HUES6 (cell line): ENCODE data around the gene UGT2B11.
"Not testable (repeated sequence)": the region's sequence is repeated elsewhere in the genome, so short reads cannot be mapped to it uniquely, and the experiment has no call there.

Experiments used
- H3K27ac ChIP-seq: 2 replicates; pipeline ENCODE4 v1.7.0; 2013; ENCODE audit warnings: low read depth, mild to moderate bottlenecking, low read length, inconsistent platforms
- H3K27me3 ChIP-seq: 2 replicates; pipeline ENCODE4 v1.6.1; 2013; ENCODE audit warnings: low read length; ENCODE audit not compliant: control insufficient read depth, insufficient read depth
- H3K36me3 ChIP-seq: 2 replicates; pipeline ENCODE4 v1.6.1; 2013; ENCODE audit warnings: low read length; ENCODE audit not compliant: control insufficient read depth, insufficient read depth
- H3K4me1 ChIP-seq: 2 replicates; pipeline ENCODE4 v1.6.1; 2013; ENCODE audit warnings: low read length; ENCODE audit not compliant: control insufficient read depth, insufficient read depth
- H3K4me3 ChIP-seq: 2 replicates; pipeline ENCODE4 v1.5.1; 2013; ENCODE audit warnings: low read depth, low read length
- H3K9ac ChIP-seq: one replicate; pipeline ENCODE4 v1.6.1; 2013; ENCODE audit warnings: mild to moderate bottlenecking, low read length
- H3K9me3 ChIP-seq: 2 replicates; pipeline ENCODE4 v1.6.1; 2013; ENCODE audit warnings: low read depth, low read length; ENCODE audit not compliant: control insufficient read depth, insufficient read depth

Gene UGT2B11

GRCh38 chr4:69210911-69211310 is 3.6 kb downstream of the UGT2B11 start:
- H3K27ac ChIP-seq: no peak overlapping the region
- H3K9me3 ChIP-seq: no peaks in the 10 kb centered on the region

GRCh38 chr4:69198506-69198905 is 16.0 kb downstream of the UGT2B11 start:
- not testable (repeated sequence) for H3K4me1 ChIP-seq, H3K9me3 ChIP-seq, H3K9ac ChIP-seq, H3K4me3 ChIP-seq, H3K36me3 ChIP-seq, H3K27ac ChIP-seq, H3K27me3 ChIP-seq

More at GRCh38 chr4:69210911-69211310, 3.6 kb downstream of the UGT2B11 start:
- H3K36me3 ChIP-seq: no peaks in the 10 kb centered on the region
- H3K4me3 ChIP-seq: no peak overlapping the region
- no peaks in the 10 kb centered on the region for H3K4me1 ChIP-seq
- no peak overlapping the region for H3K9ac ChIP-seq
- H3K27me3 ChIP-seq: no peaks in the 10 kb centered on the region

- H3K27ac ChIP-seq: no peak overlapping the region
Measured at GRCh38 chr4:69196209-69196965, 18.2 kb downstream of the UGT2B11 start.

GRCh38 chr4:69194166-69194565 is 20.4 kb downstream of the UGT2B11 start:
- peaks cover 3% of the 10 kb centered on the region; the same call in 1 of the 2 replicates for H3K9me3 ChIP-seq
- H3K4me1 ChIP-seq: no peaks in the 10 kb centered on the region
- no peak overlapping the region for H3K9ac ChIP-seq
- H3K27ac ChIP-seq: no peak overlapping the region
- no peak overlapping the region for H3K4me3 ChIP-seq
- no peaks in the 10 kb centered on the region for H3K27me3 ChIP-seq
- H3K36me3 ChIP-seq: no peaks in the 10 kb centered on the region

More at GRCh38 chr4:69196209-69196965, 18.2 kb downstream of the UGT2B11 start:
- H3K4me3 ChIP-seq: no peak overlapping the region
- H3K27me3 ChIP-seq: no peaks in the 10 kb centered on the region
- H3K9ac ChIP-seq: no peak overlapping the region
- peaks cover 3% of the 10 kb centered on the region; the same call in 1 of the 2 replicates for H3K9me3 ChIP-seq
- no peaks in the 10 kb centered on the region for H3K4me1 ChIP-seq
- H3K36me3 ChIP-seq: no peaks in the 10 kb centered on the region

GRCh38 chr4:69191905-69192304 is 22.6 kb downstream of the UGT2B11 start:
- not testable (repeated sequence) for H3K27me3 ChIP-seq, H3K9me3 ChIP-seq, H3K4me3 ChIP-seq, H3K27ac ChIP-seq, H3K9ac ChIP-seq, H3K4me1 ChIP-seq, H3K36me3 ChIP-seq

GRCh38 chr4:69190621-69191020 is 23.9 kb downstream of the UGT2B11 start:
- H3K27ac ChIP-seq, H3K36me3 ChIP-seq: not testable (repeated sequence)

DNA sequence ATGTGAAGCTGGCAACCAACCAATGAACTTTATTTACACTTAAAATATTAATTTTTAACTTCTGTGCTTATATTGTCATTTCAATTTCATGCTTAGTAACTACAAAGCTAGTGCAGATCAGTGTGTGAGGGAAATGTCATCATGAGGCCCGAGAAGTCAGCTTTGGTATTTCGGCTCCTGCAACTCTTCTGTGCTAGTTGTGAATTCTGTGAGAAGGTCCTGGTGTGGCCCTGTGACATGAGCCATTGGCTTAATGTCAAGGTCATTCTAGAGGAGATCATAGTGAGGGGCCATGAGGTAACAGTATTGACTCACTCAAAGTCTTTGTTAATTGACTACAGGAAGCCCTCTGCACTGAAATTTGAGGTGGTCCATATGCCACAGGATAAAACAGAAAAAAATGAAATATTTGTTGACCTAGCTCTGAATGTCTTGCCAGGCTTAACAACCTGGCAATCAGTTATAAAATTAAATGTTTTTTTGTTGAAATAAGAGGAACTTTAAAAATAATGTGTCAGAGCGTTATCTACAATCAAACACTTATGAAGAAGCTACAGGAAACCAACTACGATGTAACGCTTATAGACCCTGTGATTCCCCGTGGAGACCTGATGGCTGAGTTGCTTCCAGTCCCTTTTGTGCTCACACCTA is 32.9 kb downstream of the UGT2B11 start:
- not testable (repeated sequence) for H3K4me3 ChIP-seq, H3K27me3 ChIP-seq, H3K27ac ChIP-seq, H3K9me3 ChIP-seq, H3K4me1 ChIP-seq, H3K9ac ChIP-seq, H3K36me3 ChIP-seq

More at GRCh38 chr4:69190621-69191020, 23.9 kb downstream of the UGT2B11 start:
- not testable (repeated sequence) for H3K4me1 ChIP-seq, H3K9ac ChIP-seq, H3K9me3 ChIP-seq, H3K27me3 ChIP-seq, H3K4me3 ChIP-seq

DNA sequence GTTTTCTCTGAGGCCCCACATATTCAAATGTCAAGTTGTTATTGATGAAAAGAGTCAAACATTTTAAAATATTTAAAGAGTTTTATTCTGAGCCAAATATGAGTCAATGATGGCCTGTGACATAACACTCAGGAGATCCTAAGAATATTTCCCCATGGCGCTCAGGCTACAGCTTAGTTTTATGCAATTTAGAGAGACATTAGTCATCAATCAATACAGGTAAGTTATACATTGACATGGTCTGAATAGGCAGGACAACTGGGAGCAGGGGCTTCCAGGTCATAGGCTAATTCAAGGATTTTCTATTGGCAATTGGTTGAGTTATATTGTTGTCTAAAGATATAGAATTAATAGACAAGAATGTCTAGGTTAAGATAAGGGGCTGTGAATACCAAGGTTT is 34.7 kb downstream of the UGT2B11 start:
- not testable (repeated sequence) for H3K4me1 ChIP-seq, H3K27me3 ChIP-seq, H3K9ac ChIP-seq, H3K4me3 ChIP-seq, H3K36me3 ChIP-seq, H3K9me3 ChIP-seq, H3K27ac ChIP-seq

DNA sequence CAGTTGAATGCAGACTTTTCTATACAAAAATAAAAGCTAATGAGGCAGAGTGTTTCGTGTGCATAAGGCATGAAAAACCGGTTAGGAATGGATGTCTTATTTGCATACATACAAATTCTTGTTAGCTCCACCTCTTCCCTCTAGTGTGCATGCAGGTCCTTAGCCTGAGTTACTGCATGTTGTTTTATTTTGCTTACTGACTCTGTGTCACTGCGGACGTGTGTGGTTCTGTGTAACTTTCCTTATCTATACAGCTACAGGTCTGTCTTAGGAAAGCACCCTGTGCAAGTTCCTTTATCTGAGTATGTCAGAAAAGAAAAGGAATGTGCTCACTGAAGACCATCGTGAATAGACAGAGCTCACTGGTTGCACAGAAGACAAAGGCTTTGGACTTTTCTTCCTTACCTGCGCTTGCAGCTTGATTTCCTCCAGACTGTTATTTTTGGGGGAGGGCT is 35.8 kb downstream of the UGT2B11 start:
- H3K27me3 ChIP-seq, H3K9me3 ChIP-seq, H3K27ac ChIP-seq, H3K4me3 ChIP-seq, H3K4me1 ChIP-seq, H3K9ac ChIP-seq, H3K36me3 ChIP-seq: not testable (repeated sequence)

- H3K4me1 ChIP-seq, H3K9ac ChIP-seq, H3K9me3 ChIP-seq, H3K27me3 ChIP-seq, H3K36me3 ChIP-seq, H3K27ac ChIP-seq, H3K4me3 ChIP-seq: not testable (repeated sequence)
Measured at GRCh38 chr4:69170233-69171134, 44.1 kb downstream of the UGT2B11 start.

- not testable (repeated sequence) for H3K9ac ChIP-seq, H3K27me3 ChIP-seq, H3K27ac ChIP-seq, H3K36me3 ChIP-seq, H3K4me1 ChIP-seq, H3K9me3 ChIP-seq, H3K4me3 ChIP-seq
Measured at GRCh38 chr4:69169171-69169570, 45.4 kb downstream of the UGT2B11 start.
